HepG2 (cell line): ENCODE data around the gene BTBD19. TPM values are rescaled to one million over a fixed set of nuclear protein-coding genes. Genes with fewer than 3 reads are reported as not detected.

Experiments used
- ATAC-seq: fragments of 200-7000 bp; cut with Tn5 transposase; 3 replicates; pipeline ENCODE4 v1.9.1; 2020; ENCODE audit warnings: mild to moderate bottlenecking, moderate library complexity
- BruUV-seq: library from RNA; stranded (reverse); fragments of 400-500 nt; replicated peaks from 2 replicates; lab custom pipeline; 2021; lab: Mats Ljungman, UMichigan
- CTCF ChIA-PET: fragments of 300-600 bp; formaldehyde crosslinking; extraction: SDS; loops from one replicate; lab custom pipeline; 2021; ENCODE audit warnings: low total read pairs, inconsistent platforms, low intra/inter-chr PET ratio; lab: Yijun Ruan, JAX
- POLR2A ChIA-PET: fragments of 350-600 bp; sonication (Branson Sonifier 250); formaldehyde crosslinking; loops from one replicate; lab custom pipeline; 2020; ENCODE audit warnings: antibody characterized with exemption, inconsistent platforms; lab: Yijun Ruan, JAX
- DNase-seq: peaks from one replicate; pipeline ENCODE4 v3.0.0-alpha.2; 2015; ENCODE audit warnings: low spot score
- FAIRE-seq: peaks from 3 replicates; lab custom pipeline; 2011; peaks lifted over from hg19 to GRCh38; lab: Jason Lieb, UNC
- H2AFZ ChIP-seq: one replicate; pipeline ENCODE4 v1.6.1; 2011; ENCODE audit warnings: low read length, inconsistent platforms
- H3K27ac ChIP-seq: fragments of 300-600 bp; 3 replicates; pipeline ENCODE4 v1.8.0; 2011; ENCODE audit warnings: mixed run types, mild to moderate bottlenecking, mixed read lengths, low read length, inconsistent platforms; ENCODE audit not compliant: insufficient read depth; ENCODE audit errors: extremely low read length
- H3K27me3 ChIP-seq, 2 experiments: fragments of 200-600 bp in 1 of 2; 2 replicates in 1 of 2; 3 replicates in 1 of 2; pipeline versions ENCODE4 v1.6.0 to v1.8.0; 2011; ENCODE audit warnings: low read length in 2 of 2, mild to moderate bottlenecking in 2 of 2, moderate library complexity in 2 of 2, inconsistent platforms in 1 of 2; ENCODE audit not compliant: insufficient read depth in 2 of 2, control insufficient read depth in 1 of 2
- H3K36me3 ChIP-seq, 2 experiments: fragments of 200-600 bp in 1 of 2; replicated peaks in 1 of 2; 2 replicates in 1 of 2; 3 replicates in 1 of 2; pipeline versions ENCODE4 v1.5.1 to v1.8.0; 2011; ENCODE audit warnings: low read length in 2 of 2, inconsistent platforms in 1 of 2; ENCODE audit not compliant: insufficient read depth in 2 of 2, control insufficient read depth in 1 of 2
- H3K4me1 ChIP-seq: 2 replicates; pipeline ENCODE4 v1.5.1; 2012; ENCODE audit warnings: low read length, inconsistent platforms; ENCODE audit not compliant: insufficient read depth
- H3K4me2 ChIP-seq: 2 replicates; pipeline ENCODE4 v1.6.0; 2011; ENCODE audit warnings: low read depth, low read length, inconsistent platforms
- H3K4me3 ChIP-seq, 3 experiments: fragments of 200-600 bp in 1 of 3; sonication (generic), shearing (Covaris generic) in 1 of 3; replicated peaks in 1 of 3; 2 replicates each; pipeline ENCODE4 v1.5.1; 2011 to 2016; ENCODE audit warnings: low read length in 3 of 3, inconsistent platforms in 2 of 3, low read depth in 2 of 3, mild to moderate bottlenecking in 2 of 3, control low read depth in 1 of 3, mixed read lengths in 1 of 3; ENCODE audit not compliant: insufficient read depth in 1 of 3
- H3K79me2 ChIP-seq: one replicate; pipeline ENCODE4 v1.6.1; 2011; ENCODE audit warnings: low read length, inconsistent platforms; ENCODE audit not compliant: insufficient read depth
- H3K9ac ChIP-seq: 2 replicates; pipeline ENCODE4 v1.6.0; 2011; ENCODE audit warnings: mild to moderate bottlenecking, low read depth, low read length, inconsistent platforms; ENCODE audit not compliant: insufficient read depth
- H3K9me3 ChIP-seq: 2 replicates; pipeline ENCODE4 v1.5.1; 2012; ENCODE audit warnings: mild to moderate bottlenecking, low read length
- H4K20me1 ChIP-seq: 2 replicates; pipeline ENCODE4 v1.6.0; 2011; ENCODE audit warnings: inconsistent platforms, mild to moderate bottlenecking, low read length, moderate library complexity; ENCODE audit not compliant: insufficient read depth
- CENPT ChIP-seq: sonication (generic); formaldehyde crosslinking; IDR thresholded peaks from 2 replicates; pipeline ENCODE4 v1.8.0; 2022; ENCODE audit warnings: low read depth, mild to moderate bottlenecking, moderate library complexity, missing genetic modification reagents
- DR1 ChIP-seq: sonication (generic); formaldehyde crosslinking; IDR thresholded peaks from 2 replicates; pipeline ENCODE4 v1.8.0; 2021; ENCODE audit warnings: mild to moderate bottlenecking, missing genetic modification reagents, inconsistent platforms
- ETS1 ChIP-seq: sonication (generic); formaldehyde crosslinking; IDR thresholded peaks from 2 replicates; pipeline ENCODE4 v1.4.0; 2020; ENCODE audit warnings: missing genetic modification reagents
- HNF4G ChIP-seq, 2 experiments: sonication (generic) in 1 of 2; formaldehyde crosslinking in 1 of 2; IDR thresholded peaks; 2 replicates each; pipeline versions ENCODE4 v1.4.0 to v1.6.1; 2011 to 2020; ENCODE audit warnings: borderline replicate concordance in 2 of 2, low read depth in 2 of 2, mild to moderate bottlenecking in 2 of 2, low read length in 1 of 2, missing genetic modification reagents in 1 of 2, moderate library complexity in 1 of 2
- KLF15 ChIP-seq: sonication (generic); formaldehyde crosslinking; IDR thresholded peaks from 2 replicates; pipeline ENCODE4 v1.8.1; 2023; ENCODE audit warnings: borderline replicate concordance, mild to moderate bottlenecking, inconsistent platforms, missing genetic modification reagents, mixed read lengths
- LCORL ChIP-seq, 2 experiments: fragments of 450-650 bp in 1 of 2; sonication (generic) in 1 of 2; formaldehyde crosslinking in 1 of 2; IDR thresholded peaks; 2 replicates each; pipeline versions ENCODE4 v1.5.0 to v1.6.1; 2017 to 2020; ENCODE audit warnings: antibody characterized with exemption in 1 of 2, missing genetic modification reagents in 1 of 2
- MAZ ChIP-seq, 2 experiments: sonication (generic) in 1 of 2; formaldehyde crosslinking in 1 of 2; IDR thresholded peaks; 2 replicates each; pipeline versions ENCODE4 v1.5.0 to v1.6.1; 2012 to 2020; ENCODE audit warnings: low read depth in 2 of 2, mild to moderate bottlenecking in 2 of 2, borderline replicate concordance in 1 of 2, improper control_type of control experiment in 1 of 2, low read length in 1 of 2, missing genetic modification reagents in 1 of 2, moderate library complexity in 1 of 2
- MYNN ChIP-seq: sonication (generic); formaldehyde crosslinking; IDR thresholded peaks from 2 replicates; pipeline ENCODE4 v1.4.0; 2020; ENCODE audit warnings: mild to moderate bottlenecking, low read depth, missing genetic modification reagents
- NFE2L2 ChIP-seq: fragments of 150-350 bp; IDR thresholded peaks from 2 replicates; pipeline ENCODE4 v1.6.1; 2014; ENCODE audit warnings: low read length
- PAF1 ChIP-seq: IDR thresholded peaks from 2 replicates; pipeline ENCODE4 v1.6.1; 2016; ENCODE audit warnings: missing genetic modification reagents, missing compliant biosample characterization
- PLSCR1 ChIP-seq: sonication (generic); formaldehyde crosslinking; IDR thresholded peaks from 2 replicates; pipeline ENCODE4 v1.5.0; 2020; ENCODE audit warnings: missing genetic modification reagents, mild to moderate bottlenecking, borderline replicate concordance
- SMAD9 ChIP-seq: sonication (generic); formaldehyde crosslinking; IDR thresholded peaks from 2 replicates; pipeline ENCODE4 v1.5.1; 2020; ENCODE audit warnings: mild to moderate bottlenecking, missing genetic modification reagents
- SOX13 ChIP-seq, 3 experiments: fragments of 450-650 bp in 1 of 3; sonication (generic) in 1 of 3; formaldehyde crosslinking in 1 of 3; IDR thresholded peaks in 2 of 3; conservative IDR thresholded peaks in 1 of 3; 2 replicates each; pipeline versions ENCODE4 v1.5.0 to v1.6.1; 2016 to 2020; ENCODE audit warnings: antibody characterized with exemption in 1 of 3, mild to moderate bottlenecking in 1 of 3, missing compliant biosample characterization in 1 of 3, missing genetic modification reagents in 1 of 3, moderate library complexity in 1 of 3
- SOX5 ChIP-seq: IDR thresholded peaks from 2 replicates; pipeline ENCODE4 v1.6.1; 2016; ENCODE audit warnings: borderline replicate concordance
- TCF7 ChIP-seq: sonication (generic); IDR thresholded peaks from 2 replicates; pipeline ENCODE4 v1.6.1; 2016; ENCODE audit warnings: antibody characterized with exemption, low read depth
- ZFP41 ChIP-seq: sonication (generic); formaldehyde crosslinking; IDR thresholded peaks from 2 replicates; pipeline ENCODE4 v1.4.0; 2020; ENCODE audit warnings: mild to moderate bottlenecking, missing genetic modification reagents, borderline replicate concordance
- ZNF773 ChIP-seq: sonication (generic); formaldehyde crosslinking; IDR thresholded peaks from 2 replicates; pipeline ENCODE4 v1.4.0; 2020; ENCODE audit warnings: missing genetic modification reagents, borderline replicate concordance
- ZNF816 ChIP-seq: sonication (generic); formaldehyde crosslinking; IDR thresholded peaks from 2 replicates; pipeline ENCODE4 v1.8.0; 2022; ENCODE audit warnings: missing genetic modification reagents, mild to moderate bottlenecking, borderline replicate concordance
- WGBS: methylation state at CpG from one replicate; pipeline ENCODE4 v1.1.6; 2017; ENCODE audit warnings: low lambda C conversion rate; 5-methylcytosine and 5-hydroxymethylcytosine counted together
- in situ Hi-C: cut with HindIII; loops from 2 replicates; pipeline ENCODE4 v1.10.0; 2017; ENCODE audit warnings: low pct_unique_long_range_greater_than_20kb; ENCODE audit not compliant: extremely low pct_ligation_motif_present
- intact Hi-C: fragments of 100-400 bp; cut with micrococcal nuclease; formaldehyde crosslinking; loops from one replicate; pipeline ENCODE4 v1.10.0; 2022; ENCODE audit not compliant: unreplicated experiment
- polyA plus RNA-seq, 8 experiments: library from polyadenylated mRNA; depleted of rRNA in 3 of 8; stranded (reverse) in 7 of 8; unstranded in 1 of 8; fragments of >200 nt; fragmentation: Illumina TruSeq in 4 of 8; extraction: Trizol in 4 of 8; gene quantifications; 2 replicates each; pipeline versions ENCODE4 v1.2.1 to v1.2.3, GENCODE V29; 2011 to 2016; ENCODE audit warnings: low read depth in 4 of 8, missing spikeins in 1 of 8, mixed read lengths in 1 of 8; ENCODE audit not compliant: insufficient read depth in 1 of 8
- total RNA-seq, 5 experiments: library from RNA; depleted of rRNA; stranded (reverse); fragments of >200 nt; fragmentation: Illumina TruSeq; extraction: Trizol; gene quantifications; 2 replicates each; pipeline ENCODE4 v1.2.3, GENCODE V29; 2016; ENCODE audit warnings: low read depth in 1 of 5

The BTBD19 gene
- total and polyA plus RNA-seq, 2 of the 13 experiments (the other 11 are each of a cell fraction or from before 2014, with no cell fraction given): 2.7 to 6.7 TPM

- ATAC-seq (no peak), DNase-seq (no peak), FAIRE-seq (no peak)
- H3K27ac ChIP-seq: no peak overlapping the region
- H3K27me3 ChIP-seq: peaks cover 0 to 16% of the 10 kb centered on the region in 2 experiments; a peak in 1 of 5 replicates
- H3K4me2 ChIP-seq: no peak overlapping the region
- no TSS peak for BruUV-seq
- no peak overlapping the region for H2AFZ ChIP-seq
- TF ChIP-seq DR1 (CRISPR knock-in tag) (no peak), MYNN (CRISPR knock-in tag) (no peak), NFE2L2 (no peak), HNF4G (IDR thresholded peaks at IDR 0.05; ENCODE audit: borderline replicate concordance, low read depth, low read length) (no peak), HNF4G (CRISPR knock-in tag; IDR thresholded peaks at IDR 0.05; ENCODE audit: borderline replicate concordance, low read depth) (no peak), PLSCR1 (CRISPR knock-in tag) (no peak), MAZ (IDR thresholded peaks at IDR 0.05; ENCODE audit: borderline replicate concordance, low read depth, low read length) (no peak), MAZ (CRISPR knock-in tag; IDR thresholded peaks at IDR 0.05; ENCODE audit: low read depth) (no peak), LCORL (IDR thresholded peaks at IDR 0.05) (no peak), LCORL (CRISPR knock-in tag; IDR thresholded peaks at IDR 0.05) (no peak), ZNF816 (CRISPR knock-in tag) (no peak), ZNF773 (CRISPR knock-in tag) (no peak), TCF7 (no peak), SMAD9 (no peak), SOX5 (CRISPR knock-in tag) (peak; percentile 34; the same call in 1 of the 2 replicates), ZFP41 (CRISPR knock-in tag) (no peak), PAF1 (CRISPR knock-in tag) (no peak), SOX13 (IDR thresholded peaks at IDR 0.05) (no peak), SOX13 (CRISPR knock-in tag; conservative IDR thresholded peaks at IDR 0.05 in 1 of 2, IDR thresholded peaks at IDR 0.05 in 1 of 2) (peak in 1 of 2 experiments; percentile 75; a peak in 2 of 4 replicates), KLF15 (CRISPR knock-in tag) (no peak), CENPT (CRISPR knock-in tag) (no peak), ETS1 (CRISPR knock-in tag) (no peak)
- intact Hi-C loops: loop anchor here (10.0 kb wide), 1 partner anchor 476 kb away; no protein-coding TSS in a partner anchor
- CTCF ChIA-PET: no interaction called here
- POLR2A ChIA-PET: interaction anchor here (3.6 to 4.5 kb wide), 2 partner anchors 8 to 20 kb away, joined by 28 to 51 read pairs; partner anchors contain the start of gene BTBD19
- in situ Hi-C loops: loop anchor here (5.0 to 25.0 kb wide), 2 partner anchors 37 to 183 kb away; partner anchors contain the start of genes HECTD3 and UROD
- no peak overlapping the region for H3K9ac ChIP-seq
- H3K4me1 ChIP-seq: peaks cover 69% of the 10 kb centered on the region
- WGBS: 83% methylated on average over 1 of the region's 15 CpGs
- H3K4me3 ChIP-seq: no peak overlapping the region
- H3K9me3 ChIP-seq: no peaks in the 10 kb centered on the region
- no peaks in the 10 kb centered on the region for H3K79me2 ChIP-seq
- no peaks in the 10 kb centered on the region for H3K36me3 ChIP-seq
- H4K20me1 ChIP-seq: no peaks in the 10 kb centered on the region
Observed at GRCh38 chr1:44828841-44829440, 20.6 kb downstream of the BTBD19 start.
